Neural cell (in vitro differentiated cells): ENCODE measurements around the gene ANHX. TPM values are rescaled to one million over a fixed set of nuclear protein-coding genes. Genes with fewer than 3 reads are reported as not detected.

Experiments used
- H2AFZ ChIP-seq: fragments of 200-600, 300-800 bp; sonication (generic), shearing (Covaris generic); 2 replicates; pipeline ENCODE4 v1.6.0; 2014; ENCODE audit warnings: low read depth, mild to moderate bottlenecking, antibody characterized with exemption, low read length, moderate library complexity
- H3F3A ChIP-seq: fragments of 200-600 bp; shearing (Covaris generic); 2 replicates; pipeline ENCODE4 v1.6.1; 2016; ENCODE audit warnings: mild to moderate bottlenecking, moderate library complexity, mixed read lengths, antibody characterized with exemption, low read length; ENCODE audit not compliant: insufficient read depth, poor library complexity, severe bottlenecking
- H3K27ac ChIP-seq: fragments of 200-600, 300-800 bp; sonication (generic), shearing (Covaris generic); 2 replicates; pipeline ENCODE4 v1.5.1; 2014; ENCODE audit warnings: mild to moderate bottlenecking, low read length, moderate library complexity
- H3K27me3 ChIP-seq: fragments of 300-800, 200-600 bp; sonication (generic), shearing (Covaris generic); 2 replicates; pipeline ENCODE4 v1.6.0; 2014; ENCODE audit warnings: mild to moderate bottlenecking, low read depth, low read length, moderate library complexity; ENCODE audit not compliant: insufficient read depth
- H3K36me3 ChIP-seq: fragments of 300-800, 200-600 bp; sonication (generic), shearing (Covaris generic); 2 replicates; pipeline ENCODE4 v1.5.1; 2014; ENCODE audit warnings: mild to moderate bottlenecking, antibody characterized with exemption, low read length, moderate library complexity; ENCODE audit not compliant: insufficient read depth
- H3K4me2 ChIP-seq: fragments of 300-800, 200-600 bp; sonication (generic), shearing (Covaris generic); 2 replicates; pipeline ENCODE4 v1.6.0; 2014; ENCODE audit warnings: mild to moderate bottlenecking, low read length
- H3K4me3 ChIP-seq: fragments of 300-800, 200-600 bp; sonication (generic), shearing (Covaris generic); 2 replicates; pipeline ENCODE4 v1.5.1; 2014; ENCODE audit warnings: mild to moderate bottlenecking, low read length, moderate library complexity
- H3K79me2 ChIP-seq: fragments of 200-600 bp; shearing (Covaris generic); replicated peaks from 2 replicates; pipeline ENCODE4 v1.6.0; 2014; ENCODE audit warnings: mild to moderate bottlenecking, low read length, moderate library complexity; ENCODE audit not compliant: insufficient read depth
- H3K9ac ChIP-seq: fragments of 300-800, 200-600 bp; sonication (generic), shearing (Covaris generic); 2 replicates; pipeline ENCODE4 v1.6.1; 2016; ENCODE audit warnings: mild to moderate bottlenecking, low read length, mixed read lengths
- H3K9me2 ChIP-seq: fragments of 200-600 bp; shearing (Covaris generic); 2 replicates; pipeline ENCODE4 v1.6.1; 2016; ENCODE audit warnings: mild to moderate bottlenecking, low read length, mixed read lengths; ENCODE audit not compliant: insufficient read depth
- H3K9me3 ChIP-seq: fragments of 200-600, 300-800 bp; sonication (generic), shearing (Covaris generic); 2 replicates; pipeline ENCODE4 v1.6.1; 2016; ENCODE audit warnings: mild to moderate bottlenecking, mixed run types, low read length, moderate library complexity, mixed read lengths
- H4K20me1 ChIP-seq: fragments of 200-600 bp; shearing (Covaris generic); 2 replicates; pipeline ENCODE4 v1.6.1; 2016; ENCODE audit warnings: mild to moderate bottlenecking, mixed run types; ENCODE audit not compliant: insufficient read depth
- EP300 ChIP-seq: fragments of 450-650 bp; conservative IDR thresholded peaks from 2 replicates; pipeline ENCODE4 v1.6.1; 2014; ENCODE audit warnings: antibody characterized with exemption, mild to moderate bottlenecking, moderate library complexity; ENCODE audit not compliant: poor library complexity, severe bottlenecking
- EZH2 ChIP-seq: fragments of 200-600, 300-800 bp; shearing (Covaris generic), sonication (generic); IDR thresholded peaks from 2 replicates; pipeline ENCODE4 v1.6.1; 2014; ENCODE audit warnings: antibody characterized with exemption, low read length, borderline replicate concordance, mild to moderate bottlenecking; ENCODE audit not compliant: insufficient read depth, poor library complexity, severe bottlenecking
- MXI1 ChIP-seq: fragments of 450-650 bp; conservative IDR thresholded peaks from 2 replicates; pipeline ENCODE4 v1.6.1; 2014; ENCODE audit warnings: antibody characterized with exemption, mild to moderate bottlenecking; ENCODE audit not compliant: poor library complexity, severe bottlenecking
- POLR2AphosphoS5 ChIP-seq: IDR thresholded peaks from 2 replicates; pipeline ENCODE4 v1.6.1; 2012
- RAD21 ChIP-seq: fragments of 450-650 bp; conservative IDR thresholded peaks from 2 replicates; pipeline ENCODE4 v1.6.1; 2014; ENCODE audit warnings: antibody characterized with exemption, mild to moderate bottlenecking, moderate library complexity
- SMC3 ChIP-seq: fragments of 450-650 bp; conservative IDR thresholded peaks from 2 replicates; pipeline ENCODE4 v1.6.1; 2014; ENCODE audit warnings: antibody characterized with exemption, mild to moderate bottlenecking, moderate library complexity; ENCODE audit not compliant: poor library complexity
- TAF1 ChIP-seq: IDR thresholded peaks from 2 replicates; pipeline ENCODE4 v1.6.1; 2012; ENCODE audit warnings: low read depth
- polyA plus RNA-seq: library from polyadenylated mRNA; depleted of rRNA; stranded (reverse); fragments of >200 nt; gene quantifications from 2 replicates; pipeline ENCODE4 v1.2.3, GENCODE V29; 2014
- TF ChIP-seq, protein P1 (sequence below): IDR thresholded peaks from 2 replicates; pipeline ENCODE4 v1.6.1; 2012; ENCODE audit warnings: borderline replicate concordance
- TF ChIP-seq, protein P2 (sequence below): fragments of 450-650 bp; IDR thresholded peaks from 2 replicates; pipeline ENCODE4 v1.5.1; 2014; ENCODE audit warnings: antibody characterized with exemption, mild to moderate bottlenecking, moderate library complexity; ENCODE audit not compliant: poor library complexity, severe bottlenecking

The ANHX gene
- polyA plus RNA-seq, 1 donor from 2014 or later: not detected

DNA sequence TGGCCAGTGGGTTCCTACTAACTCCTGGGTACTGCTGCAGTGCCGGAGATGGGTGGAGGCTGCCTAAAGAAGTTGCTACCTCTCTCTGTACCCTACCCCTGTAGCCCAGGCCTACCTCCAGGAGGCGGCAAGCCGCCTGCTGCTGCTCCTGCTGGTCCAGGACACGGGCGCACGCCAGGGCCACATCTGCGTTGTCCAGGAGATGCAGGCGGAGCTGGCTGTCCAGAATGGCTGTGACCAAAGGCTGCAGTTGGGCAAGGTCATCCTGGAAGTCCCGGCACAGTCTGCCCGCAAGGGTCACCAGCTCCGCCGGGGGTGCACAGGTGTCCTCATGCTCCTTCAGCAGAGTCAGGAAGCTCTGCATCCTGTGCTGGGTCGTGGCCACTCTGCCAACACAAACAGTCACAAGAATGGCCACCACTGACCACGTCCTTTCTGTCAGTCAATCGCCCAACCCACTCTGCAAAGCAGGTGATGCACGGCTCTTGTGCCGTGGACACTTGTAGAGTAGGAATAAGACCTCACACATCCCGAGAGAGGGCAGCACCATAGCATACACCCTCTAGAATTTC is 1.6 kb downstream of the ANHX start:
- H4K20me1 ChIP-seq: no peaks in the 10 kb centered on the region
- peaks cover 15% of the 10 kb centered on the region for H3K9me3 ChIP-seq
- no peaks in the 10 kb centered on the region for H3K27me3 ChIP-seq
- no peaks in the 10 kb centered on the region for H3F3A ChIP-seq
- no peaks in the 10 kb centered on the region for H3K9me2 ChIP-seq
- no peaks in the 10 kb centered on the region for H3K36me3 ChIP-seq
- H3K79me2 ChIP-seq: no peaks in the 10 kb centered on the region
- H3K27ac ChIP-seq: no peak overlapping the region
- H3K4me2 ChIP-seq: no peak overlapping the region
- TF ChIP-seq, protein P1, sequence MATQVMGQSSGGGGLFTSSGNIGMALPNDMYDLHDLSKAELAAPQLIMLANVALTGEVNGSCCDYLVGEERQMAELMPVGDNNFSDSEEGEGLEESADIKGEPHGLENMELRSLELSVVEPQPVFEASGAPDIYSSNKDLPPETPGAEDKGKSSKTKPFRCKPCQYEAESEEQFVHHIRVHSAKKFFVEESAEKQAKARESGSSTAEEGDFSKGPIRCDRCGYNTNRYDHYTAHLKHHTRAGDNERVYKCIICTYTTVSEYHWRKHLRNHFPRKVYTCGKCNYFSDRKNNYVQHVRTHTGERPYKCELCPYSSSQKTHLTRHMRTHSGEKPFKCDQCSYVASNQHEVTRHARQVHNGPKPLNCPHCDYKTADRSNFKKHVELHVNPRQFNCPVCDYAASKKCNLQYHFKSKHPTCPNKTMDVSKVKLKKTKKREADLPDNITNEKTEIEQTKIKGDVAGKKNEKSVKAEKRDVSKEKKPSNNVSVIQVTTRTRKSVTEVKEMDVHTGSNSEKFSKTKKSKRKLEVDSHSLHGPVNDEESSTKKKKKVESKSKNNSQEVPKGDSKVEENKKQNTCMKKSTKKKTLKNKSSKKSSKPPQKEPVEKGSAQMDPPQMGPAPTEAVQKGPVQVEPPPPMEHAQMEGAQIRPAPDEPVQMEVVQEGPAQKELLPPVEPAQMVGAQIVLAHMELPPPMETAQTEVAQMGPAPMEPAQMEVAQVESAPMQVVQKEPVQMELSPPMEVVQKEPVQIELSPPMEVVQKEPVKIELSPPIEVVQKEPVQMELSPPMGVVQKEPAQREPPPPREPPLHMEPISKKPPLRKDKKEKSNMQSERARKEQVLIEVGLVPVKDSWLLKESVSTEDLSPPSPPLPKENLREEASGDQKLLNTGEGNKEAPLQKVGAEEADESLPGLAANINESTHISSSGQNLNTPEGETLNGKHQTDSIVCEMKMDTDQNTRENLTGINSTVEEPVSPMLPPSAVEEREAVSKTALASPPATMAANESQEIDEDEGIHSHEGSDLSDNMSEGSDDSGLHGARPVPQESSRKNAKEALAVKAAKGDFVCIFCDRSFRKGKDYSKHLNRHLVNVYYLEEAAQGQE: no peak
- no peak for TF ChIP-seq RAD21
- TF ChIP-seq MXI1: no peak
- TF ChIP-seq, protein P2, sequence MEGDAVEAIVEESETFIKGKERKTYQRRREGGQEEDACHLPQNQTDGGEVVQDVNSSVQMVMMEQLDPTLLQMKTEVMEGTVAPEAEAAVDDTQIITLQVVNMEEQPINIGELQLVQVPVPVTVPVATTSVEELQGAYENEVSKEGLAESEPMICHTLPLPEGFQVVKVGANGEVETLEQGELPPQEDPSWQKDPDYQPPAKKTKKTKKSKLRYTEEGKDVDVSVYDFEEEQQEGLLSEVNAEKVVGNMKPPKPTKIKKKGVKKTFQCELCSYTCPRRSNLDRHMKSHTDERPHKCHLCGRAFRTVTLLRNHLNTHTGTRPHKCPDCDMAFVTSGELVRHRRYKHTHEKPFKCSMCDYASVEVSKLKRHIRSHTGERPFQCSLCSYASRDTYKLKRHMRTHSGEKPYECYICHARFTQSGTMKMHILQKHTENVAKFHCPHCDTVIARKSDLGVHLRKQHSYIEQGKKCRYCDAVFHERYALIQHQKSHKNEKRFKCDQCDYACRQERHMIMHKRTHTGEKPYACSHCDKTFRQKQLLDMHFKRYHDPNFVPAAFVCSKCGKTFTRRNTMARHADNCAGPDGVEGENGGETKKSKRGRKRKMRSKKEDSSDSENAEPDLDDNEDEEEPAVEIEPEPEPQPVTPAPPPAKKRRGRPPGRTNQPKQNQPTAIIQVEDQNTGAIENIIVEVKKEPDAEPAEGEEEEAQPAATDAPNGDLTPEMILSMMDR: no peak
- no peak for TF ChIP-seq EP300
- no peak for TF ChIP-seq EZH2
- TF ChIP-seq TAF1: no peak
- no peak for TF ChIP-seq SMC3
- no peak for TF ChIP-seq POLR2AphosphoS5
- no peak overlapping the region for H3K4me3 ChIP-seq
- H2AFZ ChIP-seq: no peak overlapping the region
- H3K9ac ChIP-seq: no peak overlapping the region

DNA sequence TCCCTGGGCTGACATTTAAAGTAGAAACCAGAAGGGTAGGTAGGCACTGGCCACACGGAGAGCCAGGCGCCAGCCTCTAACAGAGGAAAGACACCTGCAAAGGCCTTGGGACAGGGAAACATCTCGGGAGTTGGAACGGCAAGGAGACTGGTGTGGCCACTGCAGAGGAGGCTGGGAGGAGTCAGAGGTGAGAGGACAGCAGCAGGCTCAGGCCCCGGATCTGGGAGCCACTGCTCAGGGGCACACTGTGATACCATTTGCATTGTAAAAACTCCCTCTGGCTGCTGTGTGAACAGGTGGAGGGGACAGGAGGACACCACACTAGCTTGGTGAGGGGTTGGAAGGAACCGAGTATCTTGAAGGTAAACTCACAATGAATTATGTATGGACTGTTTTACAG is 2.7 kb downstream of the ANHX start:
- Histone ChIP-seq H3K9me3 (peaks cover 15% of the 10 kb centered on the region), H3K9ac (no peak overlapping the region), H3F3A (no peaks in the 10 kb centered on the region), H3K27ac (no peak overlapping the region), H2AFZ (no peak overlapping the region), H3K4me3 (no peak overlapping the region), H4K20me1 (no peaks in the 10 kb centered on the region), H3K79me2 (no peaks in the 10 kb centered on the region), H3K27me3 (no peaks in the 10 kb centered on the region), H3K4me2 (no peak overlapping the region), H3K36me3 (no peaks in the 10 kb centered on the region), H3K9me2 (no peaks in the 10 kb centered on the region)
- TF ChIP-seq RAD21: no peak
- no peak for TF ChIP-seq POLR2AphosphoS5
- TF ChIP-seq EP300: no peak
- no peak for TF ChIP-seq EZH2
- TF ChIP-seq MXI1: no peak
- no peak for TF ChIP-seq SMC3
- TF ChIP-seq, protein P2: no peak
- TF ChIP-seq, protein P1: no peak
- no peak for TF ChIP-seq TAF1
